GM18505 (cell line): ENCODE results near the gene PRSS27.
"Not testable (repeated sequence)": the region's sequence is repeated elsewhere in the genome, so short reads cannot be mapped to it uniquely, and the experiment has no call there.

Source experiments
- ATAC-seq: cut with Tn5 transposase; IDR thresholded peaks from one replicate; pipeline ENCODE4 v1.9.1; 2021; ENCODE audit not compliant: unreplicated experiment
- POLR2A ChIP-seq: IDR thresholded peaks from 4 replicates; pipeline ENCODE4 v1.6.1; 2011; ENCODE audit warnings: borderline replicate concordance; ENCODE audit not compliant: insufficient read depth, insufficient read length; ENCODE audit errors: extremely low read depth

Gene PRSS27

GRCh38 chr16:2724816-2725348 is 4.9 kb upstream of the PRSS27 start:
- TF ChIP-seq POLR2A, result no peak
- ATAC-seq, result no peak

GRCh38 chr16:2724088-2724676 is 4.2 kb upstream of the PRSS27 start:
- TF ChIP-seq POLR2A, result no peak
- ATAC-seq, result no peak

GRCh38 chr16:2721634-2722173 is 1.7 kb upstream of the PRSS27 start:
- ATAC-seq, result not testable (repeated sequence)

GRCh38 chr16:2720719-2721633 is 952 bp upstream of the PRSS27 start:
- ATAC-seq, result peak; percentile 82
- peak; percentile 69 for TF ChIP-seq POLR2A

GRCh38 chr16:2719328-2720063 is 528 bp downstream of the PRSS27 start:
- no peak for ATAC-seq
- TF ChIP-seq POLR2A, result no peak

- no peak for ATAC-seq
- no peak for TF ChIP-seq POLR2A
Measured at GRCh38 chr16:2717383-2718263, 2.4 kb downstream of the PRSS27 start.

GRCh38 chr16:2716948-2717347 is 3.1 kb downstream of the PRSS27 start:
- ATAC-seq, result no peak
- TF ChIP-seq POLR2A, result no peak

- no peak for TF ChIP-seq POLR2A
- ATAC-seq, result no peak
Measured at GRCh38 chr16:2715966-2716885, 3.8 kb downstream of the PRSS27 start.

- ATAC-seq, result no peak
- TF ChIP-seq POLR2A, result no peak
Measured at GRCh38 chr16:2715519-2715918, 4.5 kb downstream of the PRSS27 start.

- TF ChIP-seq POLR2A, result no peak
- ATAC-seq, result no peak
Measured at GRCh38 chr16:2715064-2715463, 5.0 kb downstream of the PRSS27 start.

- no peak for TF ChIP-seq POLR2A
- ATAC-seq, result no peak
Measured at GRCh38 chr16:2713985-2714774, 5.8 kb downstream of the PRSS27 start.
